ENCODE data around the gene FNDC11. TPM values are rescaled to one million over a fixed set of nuclear protein-coding genes. Genes with fewer than 3 reads are reported as not detected.

The FNDC11 gene
- total RNA-seq, 2 donors from 2014 or later = 1.8 to 12.1 TPM

DNA sequence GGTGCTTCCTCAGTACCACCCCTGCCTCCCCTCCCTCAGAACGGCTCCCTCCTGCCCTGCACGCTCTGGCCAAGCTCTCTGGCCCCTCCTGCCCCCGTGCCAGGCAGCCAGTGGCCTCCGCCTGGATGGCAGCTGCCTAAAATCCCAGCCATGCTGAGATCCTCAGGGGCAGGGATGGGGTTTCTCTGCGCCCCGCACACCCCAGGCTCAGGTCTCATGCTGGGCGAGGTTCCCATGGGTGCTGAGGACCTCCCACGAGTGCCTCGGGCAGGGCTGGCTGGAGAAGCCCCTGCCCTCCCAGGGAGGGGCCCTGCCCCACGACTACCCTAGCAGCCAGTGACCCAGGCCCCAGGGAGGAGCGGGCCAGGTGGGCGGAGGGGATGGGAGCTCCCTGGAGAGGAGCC is 19.5 kb upstream of the FNDC11 start:
- Histone ChIP-seq H3K9me3 (no peaks in the 10 kb centered on the region), H3K27me3 (replicated peaks; ENCODE audit: insufficient read depth) (no peaks in the 10 kb centered on the region), H3K27ac (no peak overlapping the region), H3K4me1 (replicated peaks) (peaks cover 5% of the 10 kb centered on the region), H3K36me3 (no peaks in the 10 kb centered on the region), H3K4me3 (no peak overlapping the region)
- intact Hi-C loops (cut with DNase I) = loop anchor here (10.0 kb wide), 1 partner anchor 330 kb away; the partner anchor contains the start of genes ABHD16B and TPD52L2
- WGBS = 30% methylated on average over 12 of the region's 12 CpGs
- no peak for DNase-seq (ENCODE audit: low spot score)
- TF ChIP-seq, protein P1, sequence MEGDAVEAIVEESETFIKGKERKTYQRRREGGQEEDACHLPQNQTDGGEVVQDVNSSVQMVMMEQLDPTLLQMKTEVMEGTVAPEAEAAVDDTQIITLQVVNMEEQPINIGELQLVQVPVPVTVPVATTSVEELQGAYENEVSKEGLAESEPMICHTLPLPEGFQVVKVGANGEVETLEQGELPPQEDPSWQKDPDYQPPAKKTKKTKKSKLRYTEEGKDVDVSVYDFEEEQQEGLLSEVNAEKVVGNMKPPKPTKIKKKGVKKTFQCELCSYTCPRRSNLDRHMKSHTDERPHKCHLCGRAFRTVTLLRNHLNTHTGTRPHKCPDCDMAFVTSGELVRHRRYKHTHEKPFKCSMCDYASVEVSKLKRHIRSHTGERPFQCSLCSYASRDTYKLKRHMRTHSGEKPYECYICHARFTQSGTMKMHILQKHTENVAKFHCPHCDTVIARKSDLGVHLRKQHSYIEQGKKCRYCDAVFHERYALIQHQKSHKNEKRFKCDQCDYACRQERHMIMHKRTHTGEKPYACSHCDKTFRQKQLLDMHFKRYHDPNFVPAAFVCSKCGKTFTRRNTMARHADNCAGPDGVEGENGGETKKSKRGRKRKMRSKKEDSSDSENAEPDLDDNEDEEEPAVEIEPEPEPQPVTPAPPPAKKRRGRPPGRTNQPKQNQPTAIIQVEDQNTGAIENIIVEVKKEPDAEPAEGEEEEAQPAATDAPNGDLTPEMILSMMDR (IDR thresholded peaks at IDR 0.05) = no peak
- TF ChIP-seq POLR2A (IDR thresholded peaks at IDR 0.05) = no peak
- TF ChIP-seq POLR2AphosphoS5 (IDR thresholded peaks at IDR 0.05) = no peak

DNA sequence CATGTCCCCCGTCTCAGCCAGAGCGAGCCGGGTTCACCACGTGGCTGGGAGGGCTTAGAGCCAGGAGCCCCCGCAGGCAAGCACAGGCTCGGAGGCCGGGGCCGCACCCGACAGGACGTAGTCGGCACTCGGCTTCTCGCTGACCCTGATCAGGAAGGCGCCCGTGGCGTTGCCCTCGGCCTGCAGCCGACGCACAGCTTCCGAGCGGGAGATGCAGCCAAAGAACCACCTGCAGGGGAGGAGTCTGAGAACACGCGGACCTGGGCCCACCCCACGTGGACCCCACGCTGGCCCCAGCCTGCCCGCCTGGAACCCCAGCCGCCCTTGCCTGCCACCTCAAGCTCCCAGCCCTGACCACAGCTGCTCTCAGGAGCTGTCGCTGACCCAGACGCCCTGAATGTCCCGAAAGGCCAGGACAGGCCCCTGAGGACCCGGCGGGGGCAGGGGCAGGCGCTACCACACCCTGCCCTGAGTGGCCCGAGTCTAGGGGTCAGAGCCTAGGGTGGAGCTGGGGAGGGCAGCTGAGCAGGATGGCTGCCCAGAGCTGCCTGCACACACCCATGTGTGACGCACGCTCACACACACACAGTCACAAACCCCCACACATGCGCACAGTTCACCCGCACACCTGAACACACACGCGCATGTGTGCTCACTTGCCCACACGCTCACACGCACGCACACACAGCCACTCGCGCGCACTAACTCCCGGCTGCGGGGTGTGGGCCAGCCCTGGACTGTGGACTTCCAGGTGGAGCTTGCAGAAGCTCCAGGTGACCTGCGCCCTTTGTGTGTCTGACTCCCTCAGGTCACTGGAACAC is 18.9 kb upstream of the FNDC11 start:
- no peaks in the 10 kb centered on the region for H3K9me3 ChIP-seq
- intact Hi-C loops (cut with DNase I) = loop anchor here (5.0 to 10.0 kb wide), 2 partner anchors 330 to 437 kb away; partner anchors contain the start of genes ABHD16B and TPD52L2
- 50% methylated on average over 45 of the region's 49 CpGs for WGBS
- H3K27me3 ChIP-seq (replicated peaks; ENCODE audit: insufficient read depth) = no peaks in the 10 kb centered on the region
- no peaks in the 10 kb centered on the region for H3K36me3 ChIP-seq
- H3K27ac ChIP-seq = no peak overlapping the region
- TF ChIP-seq, protein P1 (IDR thresholded peaks at IDR 0.05) = no peak
- H3K4me1 ChIP-seq (replicated peaks) = peaks cover 5% of the 10 kb centered on the region
- H3K4me3 ChIP-seq = no peak overlapping the region
- DNase-seq (ENCODE audit: low spot score) = no peak

DNA sequence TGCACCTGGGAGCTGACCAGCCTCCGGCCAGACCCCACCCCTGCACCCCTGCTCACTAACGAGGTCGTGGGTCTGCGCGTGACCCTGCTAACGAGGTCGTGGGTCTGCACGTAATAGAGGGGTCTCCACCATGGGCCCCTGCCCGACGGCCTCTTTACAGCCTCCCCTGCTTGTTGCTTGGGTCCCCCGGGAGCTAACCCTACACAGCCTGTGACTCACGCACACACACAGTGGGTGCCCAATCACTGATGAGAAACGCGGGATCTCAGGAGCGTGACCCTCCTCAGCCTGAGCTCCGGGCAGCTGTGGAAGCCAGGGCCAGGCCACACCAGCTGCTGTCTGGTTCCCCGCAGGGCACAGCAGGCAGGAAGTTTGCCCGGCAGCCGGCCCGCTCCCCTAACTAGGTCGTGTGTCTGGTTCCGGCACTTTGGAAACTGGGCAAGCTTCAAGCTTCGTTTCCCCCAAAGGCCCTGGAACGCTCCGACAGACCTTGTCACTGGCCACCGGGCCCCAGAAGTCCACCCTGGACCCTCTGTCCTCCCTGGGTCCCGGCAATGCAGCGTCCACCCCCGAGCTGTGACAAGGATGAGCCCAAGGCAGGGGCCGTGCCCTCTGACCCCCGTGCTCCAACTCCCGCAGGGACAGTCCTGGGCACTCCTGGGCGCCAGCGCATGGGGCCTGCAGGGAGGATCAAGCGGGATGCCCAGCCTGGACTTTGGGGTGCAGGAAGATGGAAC is 17.6 kb upstream of the FNDC11 start:
- H3K9me3 ChIP-seq = no peaks in the 10 kb centered on the region
- H3K36me3 ChIP-seq = no peaks in the 10 kb centered on the region
- no peak for DNase-seq (ENCODE audit: low spot score)
- peak overlapping the region in 1 of 2 donors; percentile 51 for H3K27ac ChIP-seq
- no peaks in the 10 kb centered on the region for H3K27me3 ChIP-seq (replicated peaks; ENCODE audit: insufficient read depth)
- intact Hi-C loops (cut with DNase I) = loop anchor here (5.0 to 10.0 kb wide), 2 partner anchors 328 to 436 kb away; partner anchors contain the start of genes ABHD16B and TPD52L2
- no peak overlapping the region for H3K4me3 ChIP-seq
- peaks cover 5% of the 10 kb centered on the region for H3K4me1 ChIP-seq (replicated peaks)
- TF ChIP-seq POLR2A (IDR thresholded peaks at IDR 0.05) = no peak
- TF ChIP-seq, protein P1 (IDR thresholded peaks at IDR 0.05) = no peak
- TF ChIP-seq POLR2AphosphoS5 (IDR thresholded peaks at IDR 0.05) = no peak
- WGBS = 60% methylated on average over 23 of the region's 35 CpGs

DNA sequence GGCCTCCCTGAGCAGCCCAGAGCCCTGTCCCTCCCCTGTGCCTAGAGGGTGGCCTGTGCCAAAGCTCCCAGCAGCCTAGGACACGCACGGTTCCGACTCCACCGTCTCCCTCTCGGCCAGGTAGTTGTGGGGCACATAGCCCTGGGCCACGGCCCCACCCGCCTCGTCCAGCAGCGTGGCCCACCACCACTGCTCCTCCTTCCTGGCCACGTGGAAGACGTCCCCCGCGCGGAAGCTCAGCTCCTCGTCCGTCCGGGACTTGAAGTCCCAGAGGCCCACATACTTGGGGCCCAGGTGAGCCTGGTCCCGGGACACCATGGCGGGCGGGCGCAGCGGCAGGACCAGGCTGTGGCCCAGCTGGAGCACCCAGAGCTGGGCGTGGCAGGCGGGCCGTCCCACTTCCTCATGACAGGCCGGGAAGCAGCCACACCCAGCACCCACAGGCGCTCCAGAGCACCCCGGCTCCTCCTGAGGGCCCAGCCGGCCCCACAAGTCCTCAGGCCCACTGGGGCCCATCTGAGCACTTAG is 16.9 kb upstream of the FNDC11 start, which contains the start of gene PTK6:
Gene PTK6 (minus strand): TSS at position 380 of the 528 bp plus-strand sequence. CDS start 62 bp downstream, at position 318.
- WGBS = 76% methylated on average over 27 of the region's 29 CpGs
- peak within 1 kb of the TSS; percentile 73 to 80 for H3K27ac ChIP-seq
- intact Hi-C loops (cut with DNase I) = loop anchor here (5.0 to 10.0 kb wide), 2 partner anchors 328 to 435 kb away; partner anchors contain the start of genes ABHD16B and TPD52L2
- H3K4me1 ChIP-seq (replicated peaks) = peaks cover 5% of the 10 kb centered on the region
- no peaks in the 10 kb centered on the region for H3K9me3 ChIP-seq
- H3K4me3 ChIP-seq = peak within 1 kb of the TSS in 1 of 2 donors; percentile 17
- TF ChIP-seq POLR2AphosphoS5 (IDR thresholded peaks at IDR 0.05) (no peak), POLR2A (IDR thresholded peaks at IDR 0.05) (no peak)
- TF ChIP-seq, protein P1 (IDR thresholded peaks at IDR 0.05) = no peak
- no peaks in the 10 kb centered on the region for H3K27me3 ChIP-seq (replicated peaks; ENCODE audit: insufficient read depth)
- no peaks in the 10 kb centered on the region for H3K36me3 ChIP-seq
- no peak for DNase-seq (ENCODE audit: low spot score)

All from prostate gland (tissue), 2 donors.